D721Med (cell line): ENCODE data around the gene ENPP6.

Experiments used
- DNase-seq: peaks from one replicate; pipeline ENCODE4 v3.0.0; 2011; ENCODE audit warnings: low spot score; ENCODE audit not compliant: insufficient read length
- FAIRE-seq: peaks from 2 replicates; lab custom pipeline; 2011; peaks lifted over from hg19 to GRCh38; lab: Jason Lieb, UNC
- TF ChIP-seq, protein P1 (sequence below): IDR thresholded peaks from 2 replicates; pipeline ENCODE4 v1.5.1; 2012; ENCODE audit warnings: mild to moderate bottlenecking, control low read depth; ENCODE audit not compliant: insufficient read depth; ENCODE audit errors: missing control alignments

Gene ENPP6

GRCh38 chr4:184041156-184041555 lies 176.5 kb downstream of the ENPP6 start:
- DNase-seq (no peak), FAIRE-seq (no peak)
- TF ChIP-seq, protein P1, sequence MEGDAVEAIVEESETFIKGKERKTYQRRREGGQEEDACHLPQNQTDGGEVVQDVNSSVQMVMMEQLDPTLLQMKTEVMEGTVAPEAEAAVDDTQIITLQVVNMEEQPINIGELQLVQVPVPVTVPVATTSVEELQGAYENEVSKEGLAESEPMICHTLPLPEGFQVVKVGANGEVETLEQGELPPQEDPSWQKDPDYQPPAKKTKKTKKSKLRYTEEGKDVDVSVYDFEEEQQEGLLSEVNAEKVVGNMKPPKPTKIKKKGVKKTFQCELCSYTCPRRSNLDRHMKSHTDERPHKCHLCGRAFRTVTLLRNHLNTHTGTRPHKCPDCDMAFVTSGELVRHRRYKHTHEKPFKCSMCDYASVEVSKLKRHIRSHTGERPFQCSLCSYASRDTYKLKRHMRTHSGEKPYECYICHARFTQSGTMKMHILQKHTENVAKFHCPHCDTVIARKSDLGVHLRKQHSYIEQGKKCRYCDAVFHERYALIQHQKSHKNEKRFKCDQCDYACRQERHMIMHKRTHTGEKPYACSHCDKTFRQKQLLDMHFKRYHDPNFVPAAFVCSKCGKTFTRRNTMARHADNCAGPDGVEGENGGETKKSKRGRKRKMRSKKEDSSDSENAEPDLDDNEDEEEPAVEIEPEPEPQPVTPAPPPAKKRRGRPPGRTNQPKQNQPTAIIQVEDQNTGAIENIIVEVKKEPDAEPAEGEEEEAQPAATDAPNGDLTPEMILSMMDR: no peak

DNA sequence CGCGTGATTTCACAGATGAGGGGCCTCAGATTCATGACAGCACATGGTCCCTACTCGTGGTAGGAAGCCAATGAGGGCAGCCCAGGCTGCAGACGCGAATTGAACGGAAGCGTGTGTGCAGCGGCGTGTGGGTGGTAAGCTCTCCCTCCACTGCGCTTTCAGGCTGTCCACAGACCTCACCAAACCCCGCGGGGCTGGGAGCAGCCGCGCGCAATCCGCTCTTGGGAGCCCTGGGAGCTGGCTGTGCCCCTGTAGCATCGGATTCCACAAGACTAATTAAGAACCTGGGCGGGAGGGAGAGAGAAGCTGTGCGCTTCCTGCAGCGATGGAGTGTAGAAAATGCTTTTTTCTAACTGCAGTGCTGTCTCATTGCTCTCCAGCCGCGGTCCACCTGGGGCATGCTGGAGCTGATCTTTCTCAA lies 177.7 kb downstream of the ENPP6 start:
- TF ChIP-seq, protein P1: no peak
- no peak for DNase-seq
- no peak for FAIRE-seq
